HUDEP-2 (cell line): Measurements from ENCODE around the gene ITPKB.

Experiments
- DNase-seq, 76 experiments: peaks; one replicate each; lab custom pipeline; 2025; ENCODE audit not compliant: unreplicated experiment in 76 of 76; lab: John Stamatoyannopoulos, UW

ITPKB gene

DNA sequence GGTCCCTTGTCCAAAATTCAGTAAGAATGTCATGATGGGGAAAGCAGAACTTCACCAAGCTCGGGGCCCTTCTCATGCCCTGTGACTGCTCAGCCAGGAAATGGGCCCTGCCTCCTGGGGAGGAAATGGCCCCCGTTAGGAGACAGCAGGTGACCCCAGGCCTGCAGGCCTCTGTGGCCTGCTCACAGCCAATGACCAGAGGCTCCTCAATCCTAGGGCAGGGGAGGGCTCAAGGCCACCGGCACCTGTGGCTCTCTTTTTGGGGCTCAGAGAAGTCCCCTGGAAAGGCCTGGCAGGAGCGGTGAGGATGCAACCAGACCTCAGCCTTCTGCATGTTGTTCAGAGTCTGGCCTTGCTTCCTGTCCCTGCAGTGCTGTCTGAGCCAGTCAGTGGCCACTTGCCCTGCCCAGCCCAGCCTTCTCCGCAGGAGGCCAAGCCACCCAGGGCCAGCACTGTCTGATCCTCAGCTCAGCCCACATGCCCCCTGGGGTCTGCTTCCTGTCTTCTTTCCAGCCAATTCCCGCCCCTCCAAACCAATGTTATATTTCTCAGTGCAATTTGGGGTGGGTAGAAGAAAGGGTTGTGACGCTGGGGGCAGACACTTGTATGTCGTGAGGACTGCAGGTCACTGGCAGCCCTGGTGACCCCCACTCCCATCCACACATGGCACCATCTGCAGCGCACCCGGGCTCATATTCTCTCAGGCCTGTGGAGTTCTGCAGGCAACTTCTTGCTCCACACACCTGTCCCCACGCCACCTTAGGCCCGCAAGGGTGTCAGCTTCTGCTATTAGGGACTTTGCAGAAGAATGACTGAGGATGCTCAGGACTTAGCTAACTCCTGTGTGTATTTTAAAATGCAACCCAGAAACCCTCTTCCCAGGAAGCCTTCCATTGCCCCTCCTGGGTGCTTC lies 83.6 kb downstream of the ITPKB start:
- no peak for DNase-seq

DNA sequence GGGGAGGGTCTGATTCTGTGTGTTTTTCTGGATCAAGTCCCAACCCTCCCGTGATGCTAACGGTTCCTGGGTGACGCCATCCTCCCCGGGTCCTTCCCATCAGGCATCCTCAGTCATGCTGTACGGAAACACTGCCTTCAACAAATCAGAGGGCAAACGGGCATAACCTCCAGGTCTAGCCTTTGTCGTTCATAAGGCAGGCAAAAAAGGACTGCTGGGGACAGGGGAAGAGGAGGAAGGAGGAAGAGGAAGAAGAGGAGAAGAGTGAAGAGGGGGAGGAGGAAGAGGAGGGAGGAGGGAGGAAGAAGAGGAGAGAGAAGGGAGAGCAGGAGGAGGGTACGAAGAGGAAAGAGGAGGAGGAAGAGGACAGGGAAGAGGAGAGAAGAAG lies 84.4 kb downstream of the ITPKB start:
- DNase-seq: no peak

DNA sequence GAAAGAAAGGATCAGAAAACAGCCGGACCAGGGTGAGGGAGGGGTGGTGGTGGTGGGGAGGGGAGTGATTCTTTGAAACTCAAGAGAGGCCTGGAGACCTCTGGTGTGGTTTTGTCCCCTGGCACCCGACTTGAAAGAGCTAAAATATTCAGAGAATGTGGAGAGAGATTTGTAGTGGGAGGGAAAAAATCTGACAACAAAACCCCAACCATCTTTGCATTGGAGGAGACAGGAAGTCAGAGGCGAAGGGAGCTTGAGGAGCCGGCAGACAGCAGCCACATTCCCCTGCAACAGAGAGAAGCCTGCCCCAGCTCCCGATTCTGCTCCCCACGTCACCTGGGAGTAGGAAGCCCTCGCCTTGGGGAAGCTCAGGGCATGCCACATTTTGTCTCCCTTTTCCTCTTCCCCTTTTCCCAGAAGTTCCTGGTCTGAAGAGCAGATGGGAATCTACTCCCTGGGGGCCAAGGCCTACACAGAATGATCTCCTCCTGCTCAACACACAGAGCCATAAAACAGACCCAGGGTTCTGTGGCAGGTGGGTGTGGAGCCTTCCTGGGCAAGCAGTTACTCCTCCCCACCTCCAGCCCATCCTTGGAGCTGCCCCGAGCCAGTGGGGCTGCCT lies 84.9 kb downstream of the ITPKB start:
- DNase-seq: no peak

DNA sequence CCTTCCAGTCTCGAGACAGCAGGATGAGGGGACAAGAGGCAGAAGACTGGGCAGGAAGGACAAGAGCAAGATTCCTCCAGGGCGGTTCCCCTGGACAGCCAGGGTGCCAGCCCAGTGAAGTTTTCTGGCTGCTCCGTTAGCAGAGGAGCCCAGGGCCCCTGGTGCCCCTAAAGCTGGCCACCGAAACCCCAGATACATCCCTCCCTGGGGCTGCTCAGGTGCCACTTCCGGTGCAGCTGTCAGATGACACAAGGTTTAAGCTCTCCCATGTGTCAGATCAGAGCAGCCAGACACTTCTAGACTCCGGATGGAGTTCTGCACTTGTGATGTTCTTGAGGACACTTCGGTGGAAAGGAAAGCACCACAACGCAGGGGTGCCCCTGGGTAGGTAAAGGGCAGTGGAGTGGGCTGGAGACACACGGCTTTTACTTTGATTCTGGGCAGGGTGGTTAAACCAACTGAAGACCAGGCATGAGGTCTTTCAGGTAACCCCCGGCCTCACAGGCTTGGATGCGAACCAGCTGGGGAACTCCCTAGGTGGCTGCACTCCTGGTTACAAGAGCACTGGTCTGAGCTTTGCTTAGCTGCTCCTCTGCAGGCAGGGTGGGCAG lies 85.7 kb downstream of the ITPKB start:
- DNase-seq: no peak

DNA sequence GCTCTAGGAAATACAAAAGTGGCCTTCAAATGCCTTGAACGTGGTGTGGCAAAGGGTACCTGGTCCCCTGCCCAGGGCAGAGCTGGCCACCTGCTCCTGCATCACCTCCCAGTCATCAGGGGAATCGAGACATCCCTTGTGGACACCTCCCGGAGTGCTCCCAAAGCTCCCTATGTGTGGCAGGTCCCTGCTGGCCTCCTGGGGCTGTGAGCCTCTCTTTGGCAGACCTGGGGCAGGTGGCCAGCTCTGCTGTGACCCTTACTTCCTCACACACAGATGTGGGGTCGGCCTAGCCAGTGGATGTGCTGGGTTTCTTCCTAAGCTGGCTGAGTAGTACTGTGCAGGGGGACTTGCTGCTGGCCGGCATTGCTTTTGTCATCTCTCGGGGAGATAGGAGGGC lies 86.5 kb downstream of the ITPKB start:
- DNase-seq: no peak

DNA sequence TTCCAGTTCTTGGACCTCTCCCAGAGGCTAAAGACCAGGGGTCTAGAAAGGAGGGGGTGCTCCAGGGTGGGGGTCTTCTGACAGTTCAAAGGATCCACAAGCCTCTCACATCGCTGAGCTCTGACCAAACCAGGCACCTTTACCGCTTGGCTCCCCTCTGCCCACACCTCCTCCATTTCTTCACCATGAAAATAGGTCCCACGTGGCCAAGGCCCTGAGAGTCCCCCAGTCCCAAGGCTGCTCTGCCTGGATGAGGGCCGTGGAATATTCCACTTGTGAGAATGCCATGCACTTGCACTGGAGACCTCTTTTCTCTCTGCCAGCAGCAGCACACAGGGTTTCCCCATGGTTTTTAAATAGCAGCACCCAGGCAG lies 87.4 kb downstream of the ITPKB start:
- DNase-seq: no peak

DNA sequence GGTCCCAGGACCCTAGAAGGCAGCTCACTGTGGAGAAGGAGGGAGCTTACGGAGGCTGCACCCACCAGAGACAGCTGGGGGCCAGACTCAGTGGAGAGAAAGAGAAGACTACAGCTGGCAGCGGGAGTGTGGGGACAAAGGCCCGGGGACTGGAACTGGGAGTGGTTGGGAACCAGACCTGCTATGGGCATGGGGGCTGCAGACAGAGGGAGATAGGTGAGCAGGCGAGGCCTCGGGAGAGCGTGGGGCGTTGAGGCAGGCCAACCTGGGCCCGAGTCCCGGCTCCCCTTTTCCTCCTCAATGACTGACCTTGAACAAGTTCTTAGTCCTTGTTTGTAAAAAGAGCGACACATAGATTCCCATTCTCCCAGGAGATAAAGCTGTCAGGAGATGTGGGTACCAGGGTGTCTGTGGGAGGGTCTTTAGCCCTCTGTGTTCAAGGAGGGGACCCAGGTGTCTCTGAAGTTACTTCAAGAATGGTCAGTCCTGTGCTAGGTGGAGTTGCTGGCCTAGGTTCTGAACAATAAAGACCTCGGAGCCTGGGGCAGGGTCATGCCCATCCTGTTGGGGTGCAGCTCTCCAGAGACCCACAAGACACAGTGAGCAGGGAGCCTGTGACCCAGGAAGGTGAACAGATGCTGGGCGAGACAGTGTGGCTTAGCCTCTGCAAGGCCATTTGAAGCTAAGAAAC lies 87.9 kb downstream of the ITPKB start:
- no peak for DNase-seq

DNA sequence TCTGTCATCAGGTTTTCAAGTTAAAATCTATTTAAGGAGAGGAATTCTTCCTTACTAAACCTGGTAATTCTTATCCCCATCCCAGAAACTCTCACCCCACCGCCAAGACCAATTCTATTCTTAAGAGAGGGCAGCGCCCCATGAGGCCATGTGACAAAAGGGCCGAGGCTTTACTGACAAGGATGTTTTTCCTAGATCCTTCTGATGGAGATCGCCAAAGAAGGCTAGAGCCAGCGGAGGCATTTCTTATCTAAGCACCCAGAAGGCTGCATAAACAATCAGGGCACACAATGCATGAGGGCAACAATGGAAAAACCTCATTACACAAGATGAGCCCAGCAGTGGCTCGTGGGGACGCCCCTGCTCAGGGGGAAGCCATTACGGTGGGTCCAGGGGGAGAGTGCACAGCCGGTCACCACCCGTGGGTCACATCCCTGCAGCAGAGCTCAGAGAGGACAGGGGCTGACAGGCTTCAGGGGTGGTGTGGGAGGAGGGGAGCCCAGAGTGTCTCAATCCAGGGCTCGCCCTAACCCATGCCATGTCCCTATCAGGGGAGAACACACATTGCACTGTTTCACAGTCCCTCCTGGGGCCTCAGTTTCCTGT lies 88.7 kb downstream of the ITPKB start:
- DNase-seq: peak in 42 of 76 experiments; percentile 7 to 71 (median 30)

DNA sequence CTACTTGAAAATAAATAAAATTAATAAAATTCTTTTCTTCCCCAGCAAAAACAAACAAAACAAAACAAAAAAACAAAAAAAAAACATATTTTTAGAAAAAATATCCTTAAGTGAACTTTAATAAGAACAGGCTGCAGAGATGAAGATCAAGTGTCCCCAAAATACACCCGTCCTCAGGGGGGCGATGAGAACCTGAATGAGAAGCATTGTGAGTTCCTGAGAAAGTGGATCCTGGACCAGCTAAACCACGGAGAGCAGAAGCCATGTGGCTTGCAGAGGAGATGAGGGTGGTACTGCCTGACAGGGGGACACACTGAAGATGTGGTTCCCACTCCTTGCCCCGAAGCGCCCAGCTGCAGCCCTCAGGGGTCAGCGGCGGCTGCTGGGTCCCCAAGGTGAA lies 89.3 kb downstream of the ITPKB start:
- peak in 4 of 76 experiments; percentile 5 to 20 (median 6) for DNase-seq

DNA sequence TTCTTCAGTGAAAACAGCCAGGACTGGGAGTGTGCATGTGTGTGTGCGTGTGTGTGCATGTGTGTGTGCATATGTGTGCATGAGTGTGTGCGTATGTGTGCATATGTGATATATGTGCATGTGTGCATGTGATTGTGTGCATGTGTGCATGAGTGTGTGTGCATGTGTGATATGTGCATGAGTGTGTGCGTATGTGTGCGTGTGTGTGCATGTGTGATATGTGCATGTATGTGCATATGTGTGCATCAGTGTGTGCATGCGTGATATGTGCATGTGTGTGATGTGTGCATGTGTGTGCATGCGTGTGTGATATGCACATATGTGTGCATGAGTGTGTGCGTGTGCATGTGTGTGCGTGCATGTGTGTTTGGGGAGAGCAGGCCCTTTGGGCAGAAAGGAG lies 89.8 kb downstream of the ITPKB start:
- no peak for DNase-seq

DNA sequence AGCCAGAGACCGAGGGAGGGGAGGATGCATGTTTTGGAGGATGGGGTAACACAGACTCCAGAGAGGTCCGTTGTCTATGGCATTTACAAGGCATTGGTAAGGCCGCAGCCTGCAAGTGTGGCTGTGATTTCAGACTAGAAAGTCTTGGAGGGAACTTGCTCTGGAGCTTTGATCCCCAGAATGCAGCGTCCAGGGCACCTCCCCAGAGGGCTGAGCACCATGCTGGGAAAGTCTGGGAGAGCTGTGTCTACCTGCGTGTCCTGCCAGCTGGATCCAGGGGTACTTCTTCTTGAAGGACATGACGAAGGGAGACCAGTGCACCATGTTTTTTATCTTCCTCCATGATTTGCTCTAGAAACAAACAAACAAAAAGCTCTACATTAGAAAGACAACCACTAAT lies 90.7 kb downstream of the ITPKB start:
- DNase-seq: no peak

DNA sequence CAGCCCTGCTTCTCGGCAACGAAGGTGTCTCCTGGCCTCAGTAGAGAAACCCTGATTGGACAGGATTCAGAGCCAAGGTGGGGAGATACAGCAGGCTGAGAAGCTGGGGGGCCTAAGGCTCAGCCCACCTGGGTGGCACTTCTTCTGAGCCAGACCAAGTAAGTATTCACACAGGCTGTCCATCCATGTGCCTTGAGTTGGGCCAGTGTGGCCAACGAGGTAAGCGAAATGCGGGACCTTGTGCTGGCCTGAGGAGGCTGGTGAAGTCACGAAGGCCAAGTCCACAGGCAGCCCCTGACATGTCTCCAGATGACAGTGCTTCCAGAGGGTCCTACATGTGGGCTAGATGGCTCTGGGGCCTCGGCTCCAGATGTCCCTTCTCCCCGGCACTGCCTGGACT lies 91.4 kb downstream of the ITPKB start:
- DNase-seq: no peak

DNA sequence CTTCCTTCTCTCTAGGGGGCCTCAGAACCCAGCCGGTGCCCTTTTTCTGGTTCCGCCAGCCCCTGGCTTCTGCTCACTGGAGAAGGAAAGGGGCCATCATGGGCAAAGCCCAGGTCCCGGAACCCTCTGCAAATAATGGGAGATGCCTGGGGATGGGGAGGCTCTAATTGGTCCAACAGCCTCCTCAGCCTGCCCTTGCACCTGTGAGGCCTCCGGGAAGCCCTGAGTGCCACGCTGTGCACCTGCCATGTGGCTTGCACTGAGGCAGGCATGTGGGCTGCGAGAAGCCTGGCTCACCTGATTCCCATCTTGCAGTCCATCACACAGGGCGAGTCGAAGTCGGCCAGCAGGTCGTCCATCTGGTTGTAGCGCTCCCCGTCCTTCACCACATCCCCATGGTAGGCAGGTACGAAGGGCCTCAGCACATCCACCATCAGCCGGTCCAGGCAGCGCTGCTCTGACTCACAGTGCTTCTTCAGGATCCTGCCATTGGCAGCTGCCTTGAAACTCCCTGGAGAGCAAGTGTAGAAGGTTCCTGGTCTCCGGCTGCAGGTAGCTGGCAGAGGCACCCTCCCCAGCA lies 92.1 kb downstream of the ITPKB start:
- no peak for DNase-seq

DNA sequence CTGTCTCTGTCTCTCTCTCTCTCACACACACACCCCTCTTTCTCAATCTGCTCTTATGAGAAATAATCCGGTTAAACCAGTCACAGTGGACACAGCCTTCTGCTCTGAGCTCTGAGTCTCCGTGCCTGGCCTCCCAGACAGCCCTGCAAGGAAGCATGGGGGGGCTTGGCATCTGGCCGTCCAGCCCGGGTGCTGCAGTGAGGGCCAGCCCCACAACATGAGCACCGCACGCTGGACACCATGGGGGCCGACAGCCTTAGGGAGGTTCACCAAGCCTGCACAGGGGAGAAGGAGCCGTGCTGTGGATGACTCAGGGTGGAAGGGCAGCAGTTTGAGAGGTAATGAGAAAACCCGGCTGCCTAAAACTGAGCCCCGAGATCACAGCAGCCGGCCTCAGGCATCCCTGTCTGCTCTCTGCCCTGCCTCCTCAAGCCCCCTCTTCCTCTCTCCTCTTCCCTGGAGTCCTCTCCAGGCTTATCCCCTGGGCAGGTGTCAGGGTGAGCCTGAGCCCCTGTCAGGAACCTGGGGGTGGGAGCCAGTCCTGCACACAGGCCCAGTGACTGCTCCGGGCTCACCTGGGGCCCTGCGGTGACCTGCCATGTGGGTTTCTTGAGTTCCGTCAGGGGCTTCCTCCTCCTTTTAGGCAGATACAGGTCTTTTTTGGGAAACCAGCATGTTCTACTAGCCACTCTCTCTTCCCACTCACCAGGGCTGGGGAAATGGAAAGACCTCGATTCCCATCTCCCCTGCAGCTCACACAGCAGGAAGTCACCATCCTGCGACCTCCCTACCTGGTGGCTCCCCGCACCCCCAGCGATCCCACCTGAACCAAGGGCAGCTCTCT lies 92.8 kb downstream of the ITPKB start:
- no peak for DNase-seq

DNA sequence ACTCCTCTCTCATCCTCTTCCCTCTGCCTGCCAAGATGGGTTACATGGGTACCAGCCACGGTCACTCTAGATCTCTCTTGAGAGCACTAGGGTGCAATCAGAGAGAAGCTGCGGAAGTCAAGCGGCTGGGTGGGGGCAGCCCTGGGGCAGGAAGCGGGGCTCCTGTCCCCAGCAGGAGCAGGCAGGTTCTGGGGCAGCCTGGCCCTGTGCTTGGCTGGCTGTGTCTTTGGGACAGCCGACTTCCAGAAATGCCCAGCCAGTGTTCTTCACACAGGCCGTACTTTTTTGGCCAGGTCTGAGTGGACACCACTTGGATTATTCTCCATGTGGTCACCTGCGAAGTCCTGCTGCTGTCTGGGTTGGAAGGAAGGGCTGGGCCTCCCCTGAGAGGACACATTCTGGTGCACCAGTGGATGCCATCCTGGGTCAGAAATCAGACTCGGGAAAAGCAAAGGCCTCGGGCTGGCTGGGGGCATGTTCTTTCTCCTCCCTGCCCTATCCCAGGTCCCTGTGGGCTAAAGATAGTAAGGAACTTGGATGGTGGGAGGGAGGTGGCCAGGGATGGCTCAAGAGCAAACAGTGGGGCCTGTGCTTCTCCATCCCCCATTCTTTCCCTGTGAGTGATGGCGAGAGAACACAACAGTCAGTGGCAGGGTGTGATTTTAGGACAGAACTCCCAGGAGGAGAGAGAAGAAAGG lies 93.7 kb downstream of the ITPKB start:
- DNase-seq: no peak

DNA sequence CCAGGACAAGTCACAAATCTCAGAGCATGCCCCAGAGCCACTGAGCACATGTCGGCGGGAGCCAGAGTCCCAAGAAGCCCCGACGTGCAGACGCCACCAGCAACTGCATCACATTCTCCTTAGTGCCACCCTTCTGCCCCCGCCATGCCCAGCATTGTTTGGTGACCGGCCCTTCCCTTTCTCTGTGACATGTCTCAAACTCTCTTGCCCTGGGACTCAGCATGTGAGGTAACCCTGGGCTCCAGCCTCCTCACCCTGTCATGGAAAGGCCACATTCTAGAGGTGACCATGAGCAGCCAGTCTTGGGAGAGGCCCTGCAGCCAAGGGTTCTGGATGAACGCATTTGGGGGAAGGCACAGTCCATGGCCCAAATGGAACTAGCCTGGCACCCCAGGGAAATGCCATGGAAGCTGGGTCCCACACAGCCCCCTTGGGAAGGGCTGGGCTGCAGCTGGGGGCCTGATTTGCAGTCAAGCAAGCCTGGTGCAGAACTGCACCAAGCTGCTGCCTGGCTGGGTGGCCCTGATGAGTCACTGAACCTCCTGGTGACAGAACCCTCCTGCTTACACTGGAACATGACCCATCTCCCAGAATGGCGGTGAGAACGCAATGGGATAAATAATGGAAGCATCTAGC lies 94.4 kb downstream of the ITPKB start:
- DNase-seq: no peak

DNA sequence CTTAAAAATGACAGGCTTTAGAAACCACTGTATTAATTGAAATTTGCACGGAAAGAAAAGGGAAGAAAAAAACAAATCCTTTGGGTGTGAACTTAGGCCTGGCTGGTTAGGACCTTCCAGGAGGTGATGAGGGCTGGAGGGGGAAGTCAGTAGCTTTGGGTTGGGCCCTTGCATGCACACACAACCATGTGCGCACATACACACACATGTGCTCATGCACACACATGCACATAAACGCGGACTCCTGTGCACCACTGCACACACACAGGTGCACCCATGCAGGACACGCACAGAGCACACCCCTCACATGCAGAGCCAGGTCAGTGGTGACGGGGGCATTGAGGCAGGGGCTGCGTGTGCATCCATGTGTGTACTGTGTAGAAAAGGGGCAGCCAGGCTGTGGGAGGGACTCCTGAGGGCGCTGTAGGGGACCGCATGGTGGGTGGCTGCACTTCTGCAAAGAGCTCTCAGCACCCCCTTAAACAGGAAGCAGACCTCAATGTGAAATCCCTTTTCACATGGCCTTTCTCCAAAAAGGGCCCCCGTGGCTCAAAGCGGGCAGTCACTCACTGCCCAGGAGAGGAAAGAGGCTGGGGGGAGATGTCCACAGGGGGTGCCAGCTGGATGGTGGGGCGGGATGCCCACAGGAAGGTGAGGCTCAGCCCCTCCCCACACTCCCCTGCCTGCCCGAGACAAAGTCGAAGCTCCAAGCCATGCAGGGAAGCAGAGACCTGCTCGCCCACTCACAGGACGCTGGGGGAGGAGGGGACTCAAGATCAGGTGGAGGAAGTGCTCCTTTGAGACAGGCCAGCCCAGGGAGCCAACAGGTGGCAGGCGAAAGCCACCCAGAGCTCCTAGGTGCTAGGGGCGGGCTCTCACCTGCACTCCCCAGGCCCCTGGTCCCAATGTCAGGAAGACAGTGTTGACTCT lies 95.2 kb downstream of the ITPKB start:
- DNase-seq: no peak
